GM19239 (cell line): ENCODE data around the gene PLEKHM2.
"Not testable (repeated sequence)": the region's sequence is repeated elsewhere in the genome, so short reads cannot be mapped to it uniquely, and the experiment has no call there.

Experiments
- DNase-seq: peaks from one replicate; pipeline ENCODE4 v3.0.0; 2011; ENCODE audit warnings: low spot score; ENCODE audit not compliant: insufficient read length
- FAIRE-seq: peaks from 2 replicates; lab custom pipeline; 2011; peaks lifted over from hg19 to GRCh38; lab: Jason Lieb, UNC

The PLEKHM2 gene

DNA sequence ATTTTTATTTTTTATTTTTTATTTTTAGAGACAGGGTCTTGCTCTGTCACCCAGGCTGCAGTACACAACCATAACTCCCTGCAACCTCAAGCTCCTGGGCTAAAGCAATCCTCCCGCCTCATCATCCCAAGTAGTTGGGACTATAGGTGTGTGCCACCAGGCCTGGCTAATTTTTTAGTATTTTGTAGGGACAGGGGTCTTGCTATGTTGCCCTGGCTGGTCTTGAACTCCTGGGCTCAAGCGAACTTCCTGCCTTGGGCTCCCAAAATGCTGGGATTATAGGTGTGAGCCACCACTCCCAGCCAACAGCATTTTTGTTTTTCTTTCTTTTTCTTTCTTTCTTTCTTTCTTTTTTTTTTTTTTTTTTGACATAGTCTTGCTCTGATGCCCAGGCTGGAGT lies 14.1 kb downstream of the PLEKHM2 start:
- no peak for FAIRE-seq
- no peak for DNase-seq

- not testable (repeated sequence) for FAIRE-seq, DNase-seq
These were observed 15.2 kb downstream of the PLEKHM2 start for GRCh38 chr1:15699321-15699720.

DNA sequence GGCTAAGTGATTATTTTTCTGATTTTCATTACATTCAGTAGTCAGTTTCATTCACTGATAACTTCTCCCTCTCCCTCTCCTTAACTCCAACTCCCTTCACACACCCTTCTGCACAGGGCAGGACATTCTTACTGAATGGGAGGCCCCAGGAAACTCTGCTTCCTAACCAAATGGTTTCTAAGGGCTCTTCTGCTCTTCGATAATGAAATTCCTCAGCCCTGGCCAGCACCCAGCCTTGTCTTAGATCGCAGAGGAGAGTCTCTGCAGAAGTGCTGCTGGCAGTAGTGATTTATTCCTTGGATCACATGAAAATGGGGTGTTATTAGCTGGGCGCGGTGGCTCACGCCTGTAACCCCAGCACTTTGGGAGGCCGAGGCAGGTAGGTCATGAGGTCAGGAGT lies 16.4 kb downstream of the PLEKHM2 start:
- DNase-seq (no peak), FAIRE-seq (no peak)

- no peak for FAIRE-seq
- DNase-seq, result no peak
These were observed 17.7 kb downstream of the PLEKHM2 start for GRCh38 chr1:15701784-15702183.

DNA sequence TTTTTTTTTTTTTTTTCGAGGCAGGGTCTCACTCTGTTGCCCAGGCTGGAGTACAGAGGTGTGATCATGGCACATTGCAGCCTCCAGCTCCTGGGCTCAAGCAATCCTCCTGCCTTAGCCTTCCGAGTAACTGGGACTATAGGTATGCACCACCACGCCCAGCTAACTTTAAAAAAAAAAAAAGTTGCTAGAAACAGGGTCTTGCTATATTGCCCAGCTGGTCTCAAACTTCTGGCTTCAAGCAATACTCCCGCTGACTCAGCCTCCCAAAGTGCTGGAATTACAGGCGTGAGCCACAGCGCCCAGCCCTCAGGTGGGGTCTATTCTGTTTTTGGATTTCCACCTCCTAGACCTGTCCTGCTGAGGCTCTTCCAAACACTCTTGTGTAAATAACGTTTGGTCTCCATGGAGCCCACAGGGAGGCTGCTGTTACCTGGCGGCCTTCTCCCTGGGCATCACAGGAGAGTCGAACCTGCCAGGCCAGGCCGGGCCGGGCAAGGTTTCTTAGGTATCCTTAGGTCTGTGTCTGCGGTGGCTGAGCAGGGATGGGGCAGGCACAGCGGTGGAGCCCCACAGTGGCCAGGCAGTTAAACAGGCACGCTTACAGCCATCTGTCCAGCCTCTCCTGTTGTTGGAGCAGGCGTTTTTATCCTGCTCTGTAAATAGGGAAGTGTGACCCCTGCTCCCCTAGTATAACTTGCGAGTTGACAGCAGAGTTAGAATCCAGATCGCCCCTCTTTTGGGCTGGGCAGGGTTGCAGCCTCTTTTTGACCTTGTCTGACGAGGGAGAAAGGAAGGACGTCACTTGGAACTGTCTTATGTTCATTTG lies 18.8 kb downstream of the PLEKHM2 start:
- FAIRE-seq (no peak), DNase-seq (no peak)

GRCh38 chr1:15703562-15703961 lies 19.4 kb downstream of the PLEKHM2 start:
- FAIRE-seq, result no peak
- no peak for DNase-seq

GRCh38 chr1:15704526-15705183 lies 20.5 kb downstream of the PLEKHM2 start:
- DNase-seq (no peak), FAIRE-seq (no peak)

DNA sequence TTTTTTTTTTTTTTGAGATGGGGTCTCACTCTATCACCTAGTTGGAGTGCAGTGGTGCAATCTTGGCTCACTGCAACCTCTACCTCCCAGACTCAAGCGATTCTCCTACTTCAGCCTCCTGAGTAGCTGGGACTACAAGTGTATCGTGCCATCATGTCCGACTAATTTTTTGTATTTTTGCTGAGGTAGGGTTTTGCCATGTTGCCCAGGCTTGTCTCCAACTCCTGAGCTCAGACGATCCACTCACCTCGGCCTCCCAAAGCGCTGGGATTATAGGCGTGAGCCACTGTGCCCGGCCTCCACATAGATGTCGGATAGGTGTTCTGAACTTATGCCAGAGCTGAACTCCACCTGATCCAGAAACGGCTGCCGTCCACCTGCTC lies 21.1 kb downstream of the PLEKHM2 start:
- DNase-seq (no peak), FAIRE-seq (no peak)

GRCh38 chr1:15706751-15707150 lies 22.6 kb downstream of the PLEKHM2 start:
- FAIRE-seq (no peak), DNase-seq (no peak)

DNA sequence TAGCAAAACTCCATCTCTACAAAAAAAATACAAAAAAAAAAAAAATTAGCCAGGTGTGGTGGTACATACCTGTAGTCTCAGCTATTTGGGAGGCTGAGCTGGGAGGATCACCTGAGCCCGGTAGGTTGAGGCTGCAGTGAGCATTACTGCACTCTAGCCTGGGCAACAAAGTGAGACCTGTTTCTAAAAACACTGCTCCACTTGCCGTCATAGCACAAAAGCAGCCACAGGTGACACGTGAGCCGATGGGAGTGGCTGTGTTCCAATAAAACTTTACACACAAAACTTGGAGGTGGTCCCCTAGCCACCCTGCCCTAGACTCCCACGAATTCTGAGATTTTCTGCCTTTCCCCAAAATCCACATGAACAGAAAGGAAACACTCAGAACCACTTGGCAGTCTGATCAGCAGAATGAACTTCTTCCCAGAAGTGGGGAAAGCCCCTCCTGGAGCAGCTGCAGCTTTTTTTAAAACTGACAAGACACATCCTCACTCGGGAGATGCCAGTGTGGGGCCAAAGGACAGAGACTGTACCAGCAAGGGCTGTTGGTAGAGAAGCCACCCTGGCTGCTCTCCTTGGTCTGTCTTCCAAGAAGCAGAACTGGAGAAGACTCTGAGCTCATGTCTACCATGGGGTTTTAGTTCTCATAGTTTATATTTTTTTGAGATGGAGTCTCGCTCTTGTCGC lies 23.3 kb downstream of the PLEKHM2 start:
- FAIRE-seq (no peak), DNase-seq (no peak)

DNA sequence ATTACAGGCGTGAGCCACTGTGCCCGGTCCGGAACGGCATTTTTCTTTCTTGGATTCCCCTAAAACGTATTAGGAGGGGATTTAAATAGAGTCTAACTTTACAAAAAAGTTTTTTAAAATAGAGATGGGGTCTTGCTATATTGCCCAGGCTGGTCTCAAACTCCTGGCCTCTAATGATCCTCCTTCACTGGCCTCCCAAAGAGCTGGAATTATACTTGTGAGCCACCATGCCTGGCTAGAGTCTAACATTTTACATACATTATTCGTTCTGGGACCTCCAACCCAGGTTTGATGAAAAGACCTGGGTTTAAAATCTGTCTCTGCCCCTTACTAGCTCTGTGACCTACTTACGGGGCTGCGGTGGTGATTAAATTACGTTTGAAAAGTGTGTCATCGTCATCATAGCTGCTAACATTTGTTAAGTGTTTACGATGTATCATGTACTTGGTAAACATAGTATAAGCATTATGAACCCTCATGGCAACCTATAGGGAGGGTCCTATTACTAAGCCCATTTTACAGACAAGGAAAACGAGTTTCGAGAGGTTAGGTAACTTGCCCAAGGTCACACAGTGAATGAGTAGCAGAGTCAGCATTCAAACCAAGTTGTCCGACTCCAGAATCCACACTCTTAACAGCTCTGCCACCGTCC lies 24.5 kb downstream of the PLEKHM2 start:
- FAIRE-seq (no peak), DNase-seq (no peak)

- DNase-seq (no peak), FAIRE-seq (no peak)
These were observed 25.1 kb downstream of the PLEKHM2 start for GRCh38 chr1:15709226-15709625.

DNA sequence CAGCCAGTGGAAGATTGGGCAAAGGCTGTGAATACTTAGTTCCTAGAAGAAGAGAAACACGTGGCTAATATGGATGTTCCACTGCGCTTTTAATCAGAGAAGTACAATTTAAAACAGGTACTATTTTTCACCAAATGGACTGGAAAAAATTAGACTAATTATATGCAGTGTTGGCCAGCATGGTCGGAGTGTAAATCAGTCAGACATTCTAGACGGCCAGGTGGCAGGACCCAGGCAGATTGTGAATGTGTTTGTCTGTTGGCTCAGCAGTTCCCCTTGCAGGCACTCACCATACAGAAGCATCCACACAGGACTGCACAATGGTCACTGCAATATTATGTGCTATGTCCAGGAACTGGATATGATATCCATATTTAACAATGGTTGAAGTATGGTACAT lies 28.0 kb downstream of the PLEKHM2 start:
- DNase-seq, result no peak
- no peak for FAIRE-seq

DNA sequence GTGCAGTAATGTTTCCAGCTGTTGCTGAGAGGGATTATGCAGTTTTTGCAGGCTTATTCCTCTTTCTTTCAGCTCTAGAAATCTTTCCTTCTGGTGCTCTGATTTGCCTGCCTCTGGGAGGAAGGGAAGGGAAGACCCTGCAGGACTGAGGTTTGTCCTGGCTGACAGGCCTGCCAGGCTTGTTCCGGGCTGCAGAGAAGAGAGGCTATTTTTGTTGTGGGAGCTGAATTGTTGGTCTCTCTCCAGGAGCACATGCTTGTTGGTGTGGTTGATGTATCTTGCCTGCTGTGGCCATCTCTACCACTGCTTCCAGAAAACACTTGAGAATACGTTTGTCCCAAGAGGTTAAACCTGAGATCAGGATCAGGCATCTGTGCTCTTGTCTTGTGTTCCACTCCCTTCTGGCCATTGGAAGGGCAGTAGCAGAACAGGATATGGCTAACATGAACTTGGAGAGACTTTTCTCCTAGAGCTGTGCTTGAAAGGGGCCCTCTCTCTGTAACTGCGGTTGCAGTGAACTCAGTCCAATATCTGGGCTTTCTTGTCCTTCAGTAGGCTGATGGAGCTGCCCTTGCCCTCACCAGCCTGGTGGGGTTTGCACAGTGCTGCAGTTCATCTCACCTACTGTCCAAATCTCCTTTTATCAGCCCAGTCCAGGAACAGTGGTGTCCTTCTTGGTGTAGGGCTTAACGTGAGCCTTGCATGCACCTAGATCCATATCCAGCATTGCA lies 30.5 kb downstream of the PLEKHM2 start:
- no peak for DNase-seq
- no peak for FAIRE-seq

- no peak for DNase-seq
- FAIRE-seq, result no peak
These were observed 33.5 kb downstream of the PLEKHM2 start for GRCh38 chr1:15717418-15718125.

GRCh38 chr1:15718199-15718601 lies 34.1 kb downstream of the PLEKHM2 start:
- no peak for FAIRE-seq

GRCh38 chr1:15719381-15720120 lies 35.4 kb downstream of the PLEKHM2 start:
- no peak for FAIRE-seq
- no peak for DNase-seq

More at GRCh38 chr1:15718199-15718601, 34.1 kb downstream of the PLEKHM2 start:
- DNase-seq, result no peak

DNA sequence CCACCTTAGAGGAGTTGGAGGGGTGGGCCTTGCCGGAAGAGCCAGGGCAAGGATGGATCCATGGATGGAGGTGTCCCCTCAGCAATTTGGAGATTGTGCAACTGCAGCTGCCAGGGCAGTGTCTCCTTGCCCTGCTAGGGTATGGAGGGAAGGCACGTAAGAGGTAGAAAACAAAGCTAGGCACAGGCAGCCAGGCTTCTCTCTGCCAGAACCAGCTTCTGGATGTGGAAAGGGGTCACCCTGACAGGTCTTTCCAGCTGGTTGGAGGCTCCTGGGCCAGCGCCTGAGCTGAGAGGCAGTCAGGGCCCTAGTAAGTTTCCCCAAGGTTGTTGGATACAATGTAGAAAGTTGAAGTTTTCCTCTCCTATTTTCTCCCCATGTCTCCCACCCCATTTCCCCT lies 36.7 kb downstream of the PLEKHM2 start:
- no peak for FAIRE-seq
- DNase-seq, result no peak

DNA sequence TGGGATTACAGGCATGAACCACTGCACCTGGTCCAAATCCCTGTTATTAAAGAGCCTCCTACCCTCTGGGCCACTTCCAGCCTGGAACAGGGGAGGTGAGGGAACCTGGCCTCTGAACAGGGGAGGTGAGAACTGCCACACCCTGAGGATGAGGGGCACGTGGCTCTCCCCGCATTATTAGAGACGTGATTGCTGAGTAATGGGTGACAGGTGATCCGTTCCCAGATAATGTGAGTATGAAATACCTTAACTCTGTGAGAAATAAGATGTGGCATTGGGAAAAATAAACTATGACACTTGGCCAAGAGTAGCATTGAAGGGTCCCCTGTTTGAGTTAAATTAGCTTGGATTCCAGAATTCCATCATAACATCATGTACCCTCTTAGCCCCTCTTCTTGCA lies 38.3 kb downstream of the PLEKHM2 start:
- FAIRE-seq (no peak), DNase-seq (no peak)
